ENCODE results near the gene S100A7.

DNA sequence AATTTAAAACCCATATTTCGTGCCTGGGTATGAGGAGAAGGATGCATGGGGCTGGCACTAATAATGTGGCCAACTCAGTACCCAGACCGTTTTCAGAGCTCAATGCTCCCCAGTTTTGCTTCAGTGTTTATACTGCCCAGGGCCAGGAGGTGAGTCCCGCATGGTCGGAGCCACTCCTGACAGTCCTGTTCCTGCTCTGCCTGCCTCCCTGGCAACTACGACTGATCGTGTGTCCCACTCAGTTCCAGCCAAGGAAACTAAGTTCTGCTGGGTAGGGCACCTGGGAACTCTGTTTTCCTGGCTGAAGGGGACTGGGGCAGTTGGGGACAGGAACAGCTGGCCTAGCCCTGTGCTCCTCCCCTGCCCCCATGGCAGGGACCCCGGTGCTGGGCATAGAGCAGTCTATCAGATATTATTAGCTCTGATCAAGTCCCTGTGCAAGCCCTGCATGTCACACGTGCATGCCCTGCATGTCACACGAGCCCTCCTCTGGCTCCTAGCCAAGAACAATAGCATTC lies 19.2 kb downstream of the S100A7 start:
- TF ChIP-seq, protein P1, sequence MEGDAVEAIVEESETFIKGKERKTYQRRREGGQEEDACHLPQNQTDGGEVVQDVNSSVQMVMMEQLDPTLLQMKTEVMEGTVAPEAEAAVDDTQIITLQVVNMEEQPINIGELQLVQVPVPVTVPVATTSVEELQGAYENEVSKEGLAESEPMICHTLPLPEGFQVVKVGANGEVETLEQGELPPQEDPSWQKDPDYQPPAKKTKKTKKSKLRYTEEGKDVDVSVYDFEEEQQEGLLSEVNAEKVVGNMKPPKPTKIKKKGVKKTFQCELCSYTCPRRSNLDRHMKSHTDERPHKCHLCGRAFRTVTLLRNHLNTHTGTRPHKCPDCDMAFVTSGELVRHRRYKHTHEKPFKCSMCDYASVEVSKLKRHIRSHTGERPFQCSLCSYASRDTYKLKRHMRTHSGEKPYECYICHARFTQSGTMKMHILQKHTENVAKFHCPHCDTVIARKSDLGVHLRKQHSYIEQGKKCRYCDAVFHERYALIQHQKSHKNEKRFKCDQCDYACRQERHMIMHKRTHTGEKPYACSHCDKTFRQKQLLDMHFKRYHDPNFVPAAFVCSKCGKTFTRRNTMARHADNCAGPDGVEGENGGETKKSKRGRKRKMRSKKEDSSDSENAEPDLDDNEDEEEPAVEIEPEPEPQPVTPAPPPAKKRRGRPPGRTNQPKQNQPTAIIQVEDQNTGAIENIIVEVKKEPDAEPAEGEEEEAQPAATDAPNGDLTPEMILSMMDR (IDR thresholded peaks at IDR 0.05), result no peak
- TF ChIP-seq POLR2A (IDR thresholded peaks at IDR 0.05), result no peak
